ENCODE results near the gene MOCOS.

GRCh38 chr18:36299015-36299414, 111.7 kb downstream of the MOCOS start:
- TF ChIP-seq CREB1 (IDR thresholded peaks at IDR 0.05) (no peak), EZH2 (IDR thresholded peaks at IDR 0.05; ENCODE audit: low read depth, low read length, severe bottlenecking) (no peak)

Measured in H1 (cell line).